GM18909 (cell line): ENCODE results near the gene CIBAR2.
"Not testable (repeated sequence)": the region's sequence is repeated elsewhere in the genome, so short reads cannot be mapped to it uniquely, and the experiment has no call there.

ENCODE experiments used
- ATAC-seq: cut with Tn5 transposase; IDR thresholded peaks from one replicate; pipeline ENCODE4 v1.9.1; 2021; ENCODE audit warnings: mild to moderate bottlenecking; ENCODE audit not compliant: unreplicated experiment, poor library complexity

The CIBAR2 gene

GRCh38 chr16:85129876-85130704, 17.8 kb upstream of the CIBAR2 start:
- no peak for ATAC-seq

- no peak for ATAC-seq
These were observed 16.0 kb upstream of the CIBAR2 start for GRCh38 chr16:85128079-85128837.

- ATAC-seq, result no peak
These were observed 15.1 kb upstream of the CIBAR2 start for GRCh38 chr16:85127379-85127723.

GRCh38 chr16:85126705-85127378, 14.6 kb upstream of the CIBAR2 start:
- no peak for ATAC-seq

GRCh38 chr16:85126394-85126704, 14.1 kb upstream of the CIBAR2 start:
- ATAC-seq, result no peak

- no peak for ATAC-seq
These were observed 13.5 kb upstream of the CIBAR2 start for GRCh38 chr16:85125570-85126393.

GRCh38 chr16:85124636-85125346, 12.5 kb upstream of the CIBAR2 start:
- no peak for ATAC-seq

GRCh38 chr16:85123891-85124635, 11.8 kb upstream of the CIBAR2 start:
- no peak for ATAC-seq

- not testable (repeated sequence) for ATAC-seq
These were observed 11.2 kb upstream of the CIBAR2 start for GRCh38 chr16:85123441-85123840.

- no peak for ATAC-seq
These were observed 7.7 kb upstream of the CIBAR2 start for GRCh38 chr16:85120006-85120340.

GRCh38 chr16:85117418-85117817, 5.1 kb upstream of the CIBAR2 start:
- no peak for ATAC-seq

GRCh38 chr16:85114909-85115567, 2.8 kb upstream of the CIBAR2 start:
- ATAC-seq, result peak; percentile 75

GRCh38 chr16:85113913-85114312, 1.6 kb upstream of the CIBAR2 start:
- ATAC-seq, result no peak

GRCh38 chr16:85113168-85113733, 979 bp upstream of the CIBAR2 start:
- no peak for ATAC-seq

GRCh38 chr16:85111184-85111583, 1.1 kb downstream of the CIBAR2 start:
- no peak for ATAC-seq

- no peak for ATAC-seq
These were observed 2.2 kb downstream of the CIBAR2 start for GRCh38 chr16:85110105-85110504.

- no peak for ATAC-seq
These were observed 4.7 kb downstream of the CIBAR2 start for GRCh38 chr16:85107532-85107931.

GRCh38 chr16:85107083-85107482, 5.2 kb downstream of the CIBAR2 start:
- no peak for ATAC-seq
